Activated CD8-positive, alpha-beta T cell treated with anti-CD3 and anti-CD28 coated beads, Interleukin-2, amount 10 ng/mL, durations not matched to agents 7 days and 5 days (primary cell): ENCODE data around the gene RPL39L. TPM values are rescaled to one million over a fixed set of nuclear protein-coding genes. Genes with fewer than 3 reads are reported as not detected.
"Not testable (repeated sequence)": the region's sequence is repeated elsewhere in the genome, so short reads cannot be mapped to it uniquely, and the experiment has no call there.

Source experiments
- ATAC-seq: fragments of 150-1000 bp; cut with Tn5 transposase; one replicate; pipeline ENCODE4 v1.10.0; 2021; ENCODE audit warnings: moderate library complexity
- CTCF ChIA-PET: fragments of 350-600 bp; sonication (Branson Sonifier 250); formaldehyde crosslinking; loops from one replicate; lab custom pipeline; 2021; ENCODE audit warnings: antibody characterized with exemption; lab: Charles Lee
- POLR2A ChIA-PET: fragments of 350-600 bp; sonication (Branson Sonifier 250); formaldehyde crosslinking; loops from one replicate; lab custom pipeline; 2021; ENCODE audit warnings: antibody characterized with exemption; lab: Charles Lee
- DNase-seq: peaks from one replicate; pipeline ENCODE4 v3.0.0-alpha.2; 2020
- H3K27ac Mint-ChIP-seq: one replicate; pipeline ENCODE4 v1.8.0; 2021; ENCODE audit warnings: mild to moderate bottlenecking, mixed read lengths
- H3K27me3 Mint-ChIP-seq: one replicate; pipeline ENCODE4 v1.8.0; 2021; ENCODE audit warnings: low read depth, mixed read lengths
- H3K36me3 Mint-ChIP-seq: one replicate; pipeline ENCODE4 v1.8.0; 2021; ENCODE audit warnings: low read depth, mixed read lengths
- H3K4me1 Mint-ChIP-seq: one replicate; pipeline ENCODE4 v1.8.0; 2021; ENCODE audit warnings: low read depth, mixed read lengths
- H3K4me3 Mint-ChIP-seq: one replicate; pipeline ENCODE4 v1.8.0; 2021; ENCODE audit warnings: mild to moderate bottlenecking, mixed read lengths
- H3K9me3 Mint-ChIP-seq: one replicate; pipeline ENCODE4 v1.8.0; 2022; ENCODE audit warnings: mixed read lengths; ENCODE audit not compliant: insufficient read depth
- total RNA-seq, 2 experiments: library from RNA; stranded (reverse); gene quantifications; one replicate each; pipeline ENCODE4 v1.2.3, GENCODE V29; 2021

RPL39L gene
- total RNA-seq: 10 to 100 TPM; 21.1 to 23.5 TPM

DNA sequence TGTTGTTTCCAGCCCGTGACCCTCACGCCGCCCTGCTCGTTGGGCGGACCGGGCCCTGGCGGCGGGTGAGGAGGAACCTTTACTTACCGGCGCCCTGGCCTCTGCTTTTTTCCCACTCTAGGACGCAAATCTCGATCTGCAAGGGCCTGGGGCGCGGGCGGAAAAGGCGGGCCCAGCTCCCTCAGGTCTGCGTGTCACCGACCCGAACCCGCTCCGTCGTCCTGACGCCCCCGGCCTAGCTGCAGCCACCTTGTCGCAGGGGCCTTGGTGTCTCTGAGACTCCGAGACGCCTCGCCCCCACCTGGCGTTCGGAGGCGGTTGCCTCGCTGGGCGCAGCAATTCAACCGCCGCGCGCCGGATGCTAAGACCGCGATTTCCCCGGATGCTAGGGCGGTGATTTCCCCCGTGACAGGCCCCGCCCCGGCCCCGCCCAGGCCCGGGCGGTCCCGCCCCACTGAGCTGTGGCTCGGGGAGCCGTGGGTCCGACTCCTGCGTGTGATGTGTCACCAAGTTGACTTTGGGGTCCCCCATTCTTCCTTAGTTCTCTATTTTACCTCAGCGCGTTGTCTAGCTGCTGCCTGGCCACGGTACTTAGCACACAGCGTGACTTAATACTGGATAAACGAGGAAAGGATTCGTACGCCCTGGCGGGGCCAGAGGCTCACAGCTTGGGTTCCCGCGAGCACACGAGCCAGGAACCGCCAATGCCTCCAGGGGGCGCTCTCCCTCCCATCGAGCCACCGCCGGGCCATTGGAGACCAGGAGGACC is at the start of gene RPL39L:
Gene RPL39L, minus strand, starts transcription at position 371 of the 769 bp plus-strand sequence. CDS start 18,196 bp downstream, outside the sequence.
- H3K27me3 Mint-ChIP-seq: no peaks in the 10 kb centered on the region
- CTCF ChIA-PET: interaction anchor here (0.8 to 8.9 kb wide), 50 partner anchors 10 to 525 kb away, joined by 3 to 100 read pairs (median 4); no protein-coding TSS in a partner anchor
- DNase-seq (peak; percentile 96), ATAC-seq (peak; percentile 98)
- H3K27ac Mint-ChIP-seq: peak within 1 kb of the TSS; percentile 98
- peaks cover 23% of the 10 kb centered on the region for H3K9me3 Mint-ChIP-seq
- POLR2A ChIA-PET: interaction anchor here (0.5 to 1.7 kb wide), 15 partner anchors 9 to 569 kb away, joined by 3 to 19 read pairs (median 4); partner anchors contain the start of genes DNAJB11 and EIF4A2
- H3K4me1 Mint-ChIP-seq: peaks cover 24% of the 10 kb centered on the region
- peak within 1 kb of the TSS; percentile 91 for H3K4me3 Mint-ChIP-seq
- H3K36me3 Mint-ChIP-seq: peaks cover 38% of the 10 kb centered on the region

DNA sequence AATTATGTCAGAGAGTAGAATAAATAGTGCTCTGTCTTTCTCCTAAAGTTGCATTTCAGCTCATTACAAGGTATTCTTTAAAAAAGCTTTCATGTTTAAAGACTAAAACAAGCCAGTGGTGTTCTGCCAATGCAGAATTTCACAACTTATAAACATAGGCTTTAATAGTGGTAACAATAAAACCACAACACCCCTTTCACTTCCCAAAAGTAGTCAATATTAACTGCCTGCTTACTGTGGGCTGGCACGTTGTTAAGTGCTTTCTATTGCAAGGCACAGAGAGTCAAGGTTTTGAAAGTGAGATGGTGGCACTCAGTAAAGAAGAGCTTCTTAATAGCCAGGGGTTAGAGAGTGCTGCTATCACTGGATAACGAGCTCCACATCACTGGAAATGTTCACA is 49.6 kb upstream of the RPL39L start:
- H3K9me3 Mint-ChIP-seq: no peaks in the 10 kb centered on the region
- CTCF ChIA-PET: interaction anchor here (1.4 kb wide), 1 partner anchor 24 kb away, joined by 3 read pairs; no protein-coding TSS in a partner anchor

GRCh38 chr3:187186801-187187421 is 47.6 kb upstream of the RPL39L start:
- no peak for DNase-seq
- ATAC-seq: no peak
- POLR2A ChIA-PET: interaction anchor here (0.5 kb wide), 1 partner anchor 1711 kb away, joined by 3 read pairs; no protein-coding TSS in a partner anchor
- peaks cover 34% of the 10 kb centered on the region for H3K27me3 Mint-ChIP-seq
- no peak overlapping the region for H3K4me3 Mint-ChIP-seq
- H3K36me3 Mint-ChIP-seq: peaks cover 4% of the 10 kb centered on the region
- no peaks in the 10 kb centered on the region for H3K9me3 Mint-ChIP-seq
- peaks cover 16% of the 10 kb centered on the region for H3K4me1 Mint-ChIP-seq
- CTCF ChIA-PET: interaction anchor here (0.7 to 1.6 kb wide), 3 partner anchors 22 to 73 kb away, joined by 3 read pairs; no protein-coding TSS in a partner anchor
- H3K27ac Mint-ChIP-seq: no peak overlapping the region

More for the DNA sequence above, 49.6 kb upstream of the RPL39L start:
- POLR2A ChIA-PET: no interaction called here
- Mint-ChIP-seq H3K4me3 (no peak overlapping the region), H3K27me3 (peaks cover 41% of the 10 kb centered on the region), H3K27ac (no peak overlapping the region), H3K36me3 (no peaks in the 10 kb centered on the region), H3K4me1 (peaks cover 10% of the 10 kb centered on the region)
- no peak for DNase-seq
- no peak for ATAC-seq

DNA sequence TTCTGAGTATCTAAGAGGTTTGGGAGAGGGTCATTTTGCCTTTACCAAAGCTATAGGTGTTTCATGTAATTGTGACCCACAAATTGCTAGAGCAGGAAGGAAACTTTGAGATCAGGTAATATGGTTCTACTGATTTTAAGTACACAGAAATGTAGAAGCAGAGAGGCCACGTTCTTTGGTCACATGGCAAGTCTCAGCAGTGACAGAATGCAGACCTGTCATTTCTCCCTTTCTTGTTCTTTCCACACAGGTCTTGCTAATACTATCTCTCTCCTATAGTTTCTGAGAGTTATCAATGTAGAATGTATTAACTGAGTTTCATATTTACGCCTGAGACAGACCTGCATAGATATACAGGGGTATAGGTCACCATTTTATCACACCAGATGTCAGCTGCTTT is 47.1 kb upstream of the RPL39L start:
- ChIA-PET POLR2A (no interaction called here), CTCF (interaction anchor here (1.3 to 1.6 kb wide), 2 partner anchors 21 to 73 kb away, joined by 3 read pairs; no protein-coding TSS in a partner anchor)
- H3K4me1 Mint-ChIP-seq: peaks cover 16% of the 10 kb centered on the region

GRCh38 chr3:187185759-187186158 is 46.5 kb upstream of the RPL39L start:
- Mint-ChIP-seq H3K27me3 (peaks cover 26% of the 10 kb centered on the region), H3K27ac (no peak overlapping the region), H3K4me3 (no peak overlapping the region), H3K36me3 (peaks cover 4% of the 10 kb centered on the region), H3K9me3 (no peaks in the 10 kb centered on the region), H3K4me1 (peaks cover 16% of the 10 kb centered on the region)
- ChIA-PET POLR2A (no interaction called here), CTCF (no interaction called here)
- ATAC-seq: no peak
- no peak for DNase-seq

More for the DNA sequence above, 47.1 kb upstream of the RPL39L start:
- ATAC-seq (no peak), DNase-seq (no peak)
- Mint-ChIP-seq H3K36me3 (peaks cover 4% of the 10 kb centered on the region), H3K9me3 (no peaks in the 10 kb centered on the region), H3K27me3 (peaks cover 30% of the 10 kb centered on the region), H3K4me3 (no peak overlapping the region), H3K27ac (no peak overlapping the region)

DNA sequence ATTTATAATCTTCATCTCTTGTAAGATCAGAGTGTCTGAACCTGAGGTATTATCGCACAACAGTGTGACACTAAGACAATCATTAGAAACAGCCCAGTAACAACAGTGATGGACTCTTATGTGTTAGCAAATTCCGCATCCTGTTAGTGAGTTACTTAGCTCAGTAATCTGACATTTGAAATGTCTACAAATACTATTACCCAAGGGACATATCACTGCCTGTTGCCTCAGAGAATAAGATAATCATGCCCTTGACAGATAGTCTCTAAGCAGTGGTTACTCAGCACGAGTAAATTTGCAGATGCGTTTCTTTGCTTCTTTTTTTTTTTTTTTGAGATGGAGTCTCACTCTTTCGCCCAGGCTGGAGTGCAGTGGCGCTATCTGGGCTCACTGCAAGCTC is 44.6 kb upstream of the RPL39L start:
- ChIA-PET POLR2A (no interaction called here), CTCF (no interaction called here)
- Mint-ChIP-seq H3K9me3 (no peaks in the 10 kb centered on the region), H3K27me3 (peaks cover 21% of the 10 kb centered on the region), H3K4me1 (peaks cover 16% of the 10 kb centered on the region), H3K36me3 (peaks cover 4% of the 10 kb centered on the region), H3K27ac (no peak overlapping the region), H3K4me3 (no peak overlapping the region)
- ATAC-seq (no peak), DNase-seq (no peak)

GRCh38 chr3:187183210-187183862 is 44.0 kb upstream of the RPL39L start:
- Mint-ChIP-seq H3K4me1 (peaks cover 16% of the 10 kb centered on the region), H3K27ac (peak overlapping the region; percentile 67), H3K9me3 (no peaks in the 10 kb centered on the region), H3K27me3 (peaks cover 19% of the 10 kb centered on the region), H3K36me3 (peaks cover 4% of the 10 kb centered on the region), H3K4me3 (no peak overlapping the region)
- POLR2A ChIA-PET: no interaction called here
- CTCF ChIA-PET: no interaction called here
- peak; percentile 31 for DNase-seq
- no peak for ATAC-seq

DNA sequence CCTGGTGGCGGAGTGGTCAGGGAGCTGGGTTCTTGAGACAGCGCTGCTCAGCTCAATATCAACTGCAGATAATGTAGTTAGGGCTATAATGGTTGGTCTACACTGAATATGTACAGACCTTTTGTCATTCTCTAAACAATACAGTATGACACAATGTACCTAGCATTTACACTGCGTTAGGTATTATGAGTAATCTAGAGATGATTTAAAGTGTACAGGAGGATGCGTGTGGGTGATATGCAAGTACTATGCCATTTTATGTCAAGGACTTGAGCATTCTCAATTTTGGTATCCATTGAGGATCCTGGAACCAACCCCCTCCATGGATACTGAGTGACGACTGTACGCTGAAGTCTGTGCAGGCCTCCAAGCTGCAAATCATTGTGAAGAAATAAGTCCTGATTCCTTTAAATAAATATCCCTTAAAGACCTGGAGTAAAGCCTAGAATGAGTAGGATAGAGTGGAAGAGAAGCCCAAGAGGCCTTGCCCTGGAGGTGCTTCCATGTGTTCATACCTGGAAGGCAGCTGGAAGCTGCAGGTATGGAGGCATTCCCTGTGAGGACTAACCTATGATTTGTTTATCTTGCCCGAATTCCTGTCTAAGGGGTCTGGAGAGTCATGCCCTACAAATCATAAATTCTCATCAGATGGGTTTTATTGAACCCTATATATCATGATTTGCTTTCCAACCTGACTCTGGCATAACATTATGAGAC is 42.3 kb upstream of the RPL39L start:
- peaks cover 4% of the 10 kb centered on the region for H3K36me3 Mint-ChIP-seq
- DNase-seq: no peak
- H3K9me3 Mint-ChIP-seq: no peaks in the 10 kb centered on the region
- peaks cover 12% of the 10 kb centered on the region for H3K27me3 Mint-ChIP-seq
- H3K4me3 Mint-ChIP-seq: no peak overlapping the region
- peaks cover 16% of the 10 kb centered on the region for H3K4me1 Mint-ChIP-seq
- ChIA-PET CTCF (interaction anchor here (1.1 to 1.6 kb wide), 2 partner anchors 15 to 17 kb away, joined by 3 to 4 read pairs; no protein-coding TSS in a partner anchor), POLR2A (no interaction called here)
- ATAC-seq: no peak
- H3K27ac Mint-ChIP-seq: no peak overlapping the region

- peaks cover 5% of the 10 kb centered on the region for H3K4me1 Mint-ChIP-seq
- DNase-seq: no peak
- POLR2A ChIA-PET: no interaction called here
- ATAC-seq: no peak
- H3K4me3 Mint-ChIP-seq: no peak overlapping the region
- H3K36me3 Mint-ChIP-seq: no peaks in the 10 kb centered on the region
- CTCF ChIA-PET: no interaction called here
- H3K9me3 Mint-ChIP-seq: no peaks in the 10 kb centered on the region
- H3K27me3 Mint-ChIP-seq: peaks cover 20% of the 10 kb centered on the region
- no peak overlapping the region for H3K27ac Mint-ChIP-seq
Measured at GRCh38 chr3:187172929-187173328, 33.6 kb upstream of the RPL39L start.

GRCh38 chr3:187170911-187171310 is 31.6 kb upstream of the RPL39L start:
- H3K27ac Mint-ChIP-seq, H3K36me3 Mint-ChIP-seq, DNase-seq, POLR2A ChIA-PET, H3K9me3 Mint-ChIP-seq, ATAC-seq, H3K4me3 Mint-ChIP-seq, H3K4me1 Mint-ChIP-seq: not testable (repeated sequence)
- peaks cover 28% of the 10 kb centered on the region for H3K27me3 Mint-ChIP-seq
- CTCF ChIA-PET: interaction anchor here (1.3 kb wide), 1 partner anchor 57 kb away, joined by 5 read pairs; no protein-coding TSS in a partner anchor
